ENCODE data around the gene FABP6. TPM values are rescaled to one million over a fixed set of nuclear protein-coding genes. Genes with fewer than 3 reads are reported as not detected.

The FABP6 gene
- total RNA-seq, 1 donor from 2014 or later, result 4.8 TPM

GRCh38 chr5:160197341-160198144 lies 31.8 kb upstream of the FABP6 start:
- H3K9me3 ChIP-seq (ENCODE audit: low read depth), result no peaks in the 10 kb centered on the region
- Mint-ChIP-seq H3K27me3 (ENCODE audit: insufficient read depth, low read depth) (peaks cover 10% of the 10 kb centered on the region), H3K36me3 (peaks cover 2% of the 10 kb centered on the region), H3K4me3 (peak overlapping the region; percentile 55), H3K4me1 (peaks cover 25% of the 10 kb centered on the region), H3K27ac (peak overlapping the region; percentile 37), H3K9me3 (peaks cover 3% of the 10 kb centered on the region)
- no peak overlapping the region for H3K9ac ChIP-seq
- H3K27ac ChIP-seq, result no peak overlapping the region
- H3K79me2 ChIP-seq (ENCODE audit: low read depth), result no peaks in the 10 kb centered on the region
- no peak overlapping the region for H3K4me3 ChIP-seq
- peak overlapping the region; percentile 82 for H2AFZ ChIP-seq (replicated peaks)
- no peaks in the 10 kb centered on the region for H4K20me1 ChIP-seq (ENCODE audit: low read depth)
- peak overlapping the region; percentile 76 for H3K4me2 ChIP-seq
- DNase-seq (ENCODE audit: low spot score), result peak; percentile 41
- no peaks in the 10 kb centered on the region for H3K36me3 ChIP-seq
- peaks cover 13% of the 10 kb centered on the region for H3F3A ChIP-seq (ENCODE audit: low read depth)
- no peaks in the 10 kb centered on the region for H3K27me3 ChIP-seq
- TF ChIP-seq EZH2phosphoT487 (IDR thresholded peaks at IDR 0.05) (no peak), EZH2 (IDR thresholded peaks at IDR 0.05) (no peak), CTCF (IDR thresholded peaks at IDR 0.05) (no peak)
- H3K4me1 ChIP-seq, result peaks cover 21% of the 10 kb centered on the region

- Histone ChIP-seq H3K9ac (no peak overlapping the region), H3K9me3 (ENCODE audit: low read depth) (no peaks in the 10 kb centered on the region), H3K27ac (no peak overlapping the region), H3K4me3 (no peak overlapping the region), H3K4me2 (peak overlapping the region; percentile 76), H3K27me3 (no peaks in the 10 kb centered on the region), H3K36me3 (no peaks in the 10 kb centered on the region), H4K20me1 (ENCODE audit: low read depth) (no peaks in the 10 kb centered on the region), H3F3A (ENCODE audit: low read depth) (peaks cover 13% of the 10 kb centered on the region), H3K79me2 (ENCODE audit: low read depth) (no peaks in the 10 kb centered on the region), H3K4me1 (peaks cover 21% of the 10 kb centered on the region), H2AFZ (replicated peaks) (peak overlapping the region; percentile 82)
- peaks cover 2% of the 10 kb centered on the region for H3K36me3 Mint-ChIP-seq
- peak overlapping the region; percentile 0 for H3K27ac Mint-ChIP-seq
- H3K9me3 Mint-ChIP-seq, result peaks cover 3% of the 10 kb centered on the region
- H3K4me3 Mint-ChIP-seq, result peak overlapping the region; percentile 55
- H3K27me3 Mint-ChIP-seq (ENCODE audit: insufficient read depth, low read depth), result peaks cover 10% of the 10 kb centered on the region
- TF ChIP-seq EZH2phosphoT487 (IDR thresholded peaks at IDR 0.05) (no peak), EZH2 (IDR thresholded peaks at IDR 0.05) (no peak), CTCF (IDR thresholded peaks at IDR 0.05) (no peak)
- H3K4me1 Mint-ChIP-seq, result peaks cover 25% of the 10 kb centered on the region
- DNase-seq (ENCODE audit: low spot score), result no peak
These were observed 31.2 kb upstream of the FABP6 start for GRCh38 chr5:160198146-160198545.

GRCh38 chr5:160198841-160199409 lies 30.4 kb upstream of the FABP6 start:
- TF ChIP-seq EZH2 (IDR thresholded peaks at IDR 0.05), result no peak
- no peak for TF ChIP-seq CTCF (IDR thresholded peaks at IDR 0.05)
- TF ChIP-seq EZH2phosphoT487 (IDR thresholded peaks at IDR 0.05), result no peak
- H3K4me3 ChIP-seq, result peak overlapping the region; percentile 35
- H3K36me3 Mint-ChIP-seq, result peaks cover 2% of the 10 kb centered on the region
- H3F3A ChIP-seq (ENCODE audit: low read depth), result peaks cover 13% of the 10 kb centered on the region
- no peaks in the 10 kb centered on the region for H3K27me3 ChIP-seq
- peak overlapping the region; percentile 76 for H3K4me2 ChIP-seq
- H4K20me1 ChIP-seq (ENCODE audit: low read depth), result no peaks in the 10 kb centered on the region
- H3K4me1 ChIP-seq, result peaks cover 21% of the 10 kb centered on the region
- peaks cover 25% of the 10 kb centered on the region for H3K4me1 Mint-ChIP-seq
- H3K9ac ChIP-seq, result no peak overlapping the region
- no peaks in the 10 kb centered on the region for H3K79me2 ChIP-seq (ENCODE audit: low read depth)
- H2AFZ ChIP-seq (replicated peaks), result peak overlapping the region; percentile 82
- no peak overlapping the region for H3K27ac ChIP-seq
- H3K4me3 Mint-ChIP-seq, result peak overlapping the region; percentile 0
- peaks cover 10% of the 10 kb centered on the region for H3K27me3 Mint-ChIP-seq (ENCODE audit: insufficient read depth, low read depth)
- no peaks in the 10 kb centered on the region for H3K36me3 ChIP-seq
- peak overlapping the region; percentile 0 for H3K27ac Mint-ChIP-seq
- peaks cover 3% of the 10 kb centered on the region for H3K9me3 Mint-ChIP-seq
- H3K9me3 ChIP-seq (ENCODE audit: low read depth), result no peaks in the 10 kb centered on the region
- peak; percentile 19 for DNase-seq (ENCODE audit: low spot score)
